Calu3 (cell line): ENCODE results near the gene FDXR. TPM values are rescaled to one million over a fixed set of nuclear protein-coding genes. Genes with fewer than 3 reads are reported as not detected.

Experiments
- BruUV-seq: library from RNA; stranded (reverse); fragments of 400-500 nt; replicated peaks from 2 replicates; lab custom pipeline; 2021; lab: Mats Ljungman, UMichigan
- CTCF ChIA-PET: fragments of 300-600 bp; sonication (Branson Sonifier 250); formaldehyde crosslinking; loops from one replicate; lab custom pipeline; 2022; ENCODE audit warnings: antibody characterized with exemption; lab: Charles Lee
- DNase-seq: peaks from one replicate; pipeline ENCODE4 v3.0.0; 2022
- H3K27ac Mint-ChIP-seq: one replicate; pipeline ENCODE4 v1.8.0; 2022; ENCODE audit warnings: mixed read lengths; ENCODE audit not compliant: unreplicated experiment
- H3K27me3 Mint-ChIP-seq: one replicate; pipeline ENCODE4 v1.8.0; 2022; ENCODE audit warnings: mixed read lengths; ENCODE audit not compliant: unreplicated experiment
- H3K36me3 Mint-ChIP-seq: one replicate; pipeline ENCODE4 v1.8.0; 2022; ENCODE audit warnings: mild to moderate bottlenecking, moderate library complexity, mixed read lengths; ENCODE audit not compliant: insufficient read depth, unreplicated experiment
- H3K4me1 Mint-ChIP-seq: one replicate; pipeline ENCODE4 v1.8.0; 2022; ENCODE audit warnings: mild to moderate bottlenecking, low read depth, mixed read lengths; ENCODE audit not compliant: unreplicated experiment
- H3K4me3 Mint-ChIP-seq: one replicate; pipeline ENCODE4 v1.8.0; 2022; ENCODE audit warnings: mild to moderate bottlenecking, low read depth, moderate library complexity, mixed read lengths; ENCODE audit not compliant: unreplicated experiment
- H3K9me3 Mint-ChIP-seq: one replicate; pipeline ENCODE4 v1.8.0; 2022; ENCODE audit warnings: low read depth, mixed read lengths; ENCODE audit not compliant: unreplicated experiment
- CTCF ChIP-seq: fragments of 200-600 bp; IDR thresholded peaks from one replicate; pipeline ENCODE4 v1.8.0; 2022; ENCODE audit warnings: antibody characterized with exemption; ENCODE audit not compliant: unreplicated experiment
- intact Hi-C: fragments of 100-400 bp; cut with micrococcal nuclease; formaldehyde crosslinking; loops from one replicate; pipeline ENCODE4 v1.10.0; 2022; ENCODE audit not compliant: unreplicated experiment
- total RNA-seq: library from RNA; stranded (reverse); gene quantifications from 2 replicates; pipeline ENCODE4 v1.2.3, GENCODE V29; 2022

FDXR gene
- total RNA-seq, 1 experiment from 2014 or later = 8.4 TPM

GRCh38 chr17:74883241-74883745 is 10.5 kb upstream of the FDXR start:
- CTCF ChIA-PET = no interaction called here
- intact Hi-C loops = no loop called here
- Mint-ChIP-seq H3K27ac (no peak overlapping the region), H3K9me3 (no peaks in the 10 kb centered on the region), H3K4me1 (peaks cover 9% of the 10 kb centered on the region), H3K36me3 (no peaks in the 10 kb centered on the region), H3K27me3 (peaks cover 74% of the 10 kb centered on the region), H3K4me3 (no peak overlapping the region)
- TF ChIP-seq CTCF = no peak
- BruUV-seq = no TSS peak
- no peak for DNase-seq

- no TSS peak for BruUV-seq
- Mint-ChIP-seq H3K4me1 (peaks cover 11% of the 10 kb centered on the region), H3K9me3 (no peaks in the 10 kb centered on the region), H3K4me3 (no peak overlapping the region), H3K36me3 (no peaks in the 10 kb centered on the region), H3K27ac (no peak overlapping the region), H3K27me3 (peaks cover 68% of the 10 kb centered on the region)
- TF ChIP-seq CTCF = no peak
- intact Hi-C loops = no loop called here
- CTCF ChIA-PET = no interaction called here
- DNase-seq = no peak
Measured at GRCh38 chr17:74882517-74883240, 9.9 kb upstream of the FDXR start.

GRCh38 chr17:74881073-74881472 is 8.3 kb upstream of the FDXR start:
- no peak for TF ChIP-seq CTCF
- Mint-ChIP-seq H3K27ac (no peak overlapping the region), H3K27me3 (peaks cover 52% of the 10 kb centered on the region), H3K4me3 (no peak overlapping the region), H3K36me3 (no peaks in the 10 kb centered on the region), H3K9me3 (no peaks in the 10 kb centered on the region), H3K4me1 (peaks cover 18% of the 10 kb centered on the region)
- DNase-seq = no peak
- intact Hi-C loops = no loop called here
- no TSS peak for BruUV-seq
- CTCF ChIA-PET = no interaction called here

- BruUV-seq = no TSS peak
- Mint-ChIP-seq H3K4me1 (peaks cover 30% of the 10 kb centered on the region), H3K27me3 (peaks cover 34% of the 10 kb centered on the region), H3K36me3 (no peaks in the 10 kb centered on the region), H3K27ac (no peak overlapping the region), H3K9me3 (no peaks in the 10 kb centered on the region), H3K4me3 (no peak overlapping the region)
- intact Hi-C loops = no loop called here
- no peak for DNase-seq
- no peak for TF ChIP-seq CTCF
- CTCF ChIA-PET = no interaction called here
Measured at GRCh38 chr17:74879308-74879707, 6.5 kb upstream of the FDXR start.
